C1 segment of cervical spinal cord (tissue), 14 donors: Measurements from ENCODE around the gene JTB.
"Not testable (repeated sequence)": the region's sequence is repeated elsewhere in the genome, so short reads cannot be mapped to it uniquely, and the experiment has no call there.

Source experiments
- DNase-seq, 14 donors: peaks; one replicate each; lab custom pipeline; 2025; lab: John Stamatoyannopoulos, UW

Gene JTB

GRCh38 chr1:153977250-153978240 is at the start of gene JTB:
JTB (minus strand) TSS chr1:153977674; CDS start chr1:153977252, 422 bp downstream.
- peak; percentile 40 to 90 (median 78) for DNase-seq

GRCh38 chr1:154019940-154020339 is 42.5 kb upstream of the JTB start:
- DNase-seq, result no peak

GRCh38 chr1:154019269-154019668 is 41.8 kb upstream of the JTB start:
- DNase-seq, result no peak

- DNase-seq, result no peak
Measured at GRCh38 chr1:154014154-154014907, 36.9 kb upstream of the JTB start.

GRCh38 chr1:154012543-154012942 is 35.1 kb upstream of the JTB start:
- DNase-seq, result not testable (repeated sequence)

GRCh38 chr1:154012129-154012528 is 34.7 kb upstream of the JTB start:
- no peak for DNase-seq

- no peak for DNase-seq
Measured at GRCh38 chr1:154006136-154006535, 28.7 kb upstream of the JTB start.

GRCh38 chr1:154000420-154000819 is 22.9 kb upstream of the JTB start:
- no peak for DNase-seq

- not testable (repeated sequence) for DNase-seq
Measured at GRCh38 chr1:153996882-153997281, 19.4 kb upstream of the JTB start.

GRCh38 chr1:153995640-153996039 is 18.2 kb upstream of the JTB start:
- DNase-seq, result no peak

- DNase-seq, result no peak
Measured at GRCh38 chr1:153995202-153995601, 17.7 kb upstream of the JTB start.

GRCh38 chr1:153991806-153992205 is 14.3 kb upstream of the JTB start:
- no peak for DNase-seq

- no peak for DNase-seq
Measured at GRCh38 chr1:153991151-153991630, 13.7 kb upstream of the JTB start.

GRCh38 chr1:153990468-153991150 is 13.1 kb upstream of the JTB start, which contains the start of gene RPS27:
RPS27 (plus strand) TSS chr1:153990762; CDS start chr1:153990797, 35 bp downstream.
- peak; percentile 39 to 96 (median 84) for DNase-seq

GRCh38 chr1:153987621-153988020 is 10.1 kb upstream of the JTB start:
- DNase-seq, result no peak

- DNase-seq, result peak in 13 of 14 donors; percentile 13 to 87 (median 52)
Measured at GRCh38 chr1:153985941-153986761, 8.7 kb upstream of the JTB start, which contains the start of gene RAB13. RAB13 (minus strand) TSS chr1:153986339; CDS start chr1:153986236, 103 bp downstream.

GRCh38 chr1:153985341-153985912 is 8.0 kb upstream of the JTB start:
- DNase-seq, result peak in 3 of 14 donors; percentile 26 to 74 (median 31)

- DNase-seq, result no peak
Measured at GRCh38 chr1:153984123-153984894, 6.8 kb upstream of the JTB start.

GRCh38 chr1:153981735-153982134 is 4.3 kb upstream of the JTB start:
- DNase-seq, result not testable (repeated sequence)
